Heart left ventricle (tissue), 13 donors: ENCODE data around the gene NR3C2.

Experiments used
- CTCF ChIP-seq, 12 donors: fragments of 200-600 bp; sonication (generic) in 4 of 12; IDR thresholded peaks; one replicate each; pipeline versions ENCODE4 v1.5.0 to v1.8.0; 2018 to 2022; ENCODE audit warnings: antibody characterized with exemption in 12 of 12, mild to moderate bottlenecking in 5 of 12
- POLR2A ChIP-seq, 2 donors: fragments of 450-650 bp; IDR thresholded peaks; one replicate each; pipeline ENCODE4 v1.6.1; 2017; ENCODE audit warnings: antibody characterized with exemption in 2 of 2, mild to moderate bottlenecking in 2 of 2, moderate library complexity in 2 of 2
- donor health status: ischemic (EF 13 %, LVEDD 7.1; RV severe dilation, severe dysfunction).
- donor health status: DM: no; HTN: yes; CAD: no.
- donor health status: DM: no; HTN: no; CAD: no.
- donor health status: ischemic (EF 25% LVEDD 6.9; RV normal size, moderate dysfunction).
- donor health status: ischemic (EF 25% LVEDD 5.7; RV mildly dilated, moderate dysfunction).
- donor health status: ischemic (EF 35%, LVEDD 5.7; RV mildly dilated, moderate dysfunction).
- donor health status: nonischemic (EF 11% LVEDD 7.7; RV severe dilation, severe dysfunction).
- donor health status: DM: yes; HTN: yes; CAD: no.
- donor health status: PGD.
- donor health status: ischemic (EF 29% LVEDD 5.4; RV normal size, mild dysfunction).
- donor health status: nonischemic (EF 23%, LVEDD 6.1; RV moderate dilation, normal function).

DNA sequence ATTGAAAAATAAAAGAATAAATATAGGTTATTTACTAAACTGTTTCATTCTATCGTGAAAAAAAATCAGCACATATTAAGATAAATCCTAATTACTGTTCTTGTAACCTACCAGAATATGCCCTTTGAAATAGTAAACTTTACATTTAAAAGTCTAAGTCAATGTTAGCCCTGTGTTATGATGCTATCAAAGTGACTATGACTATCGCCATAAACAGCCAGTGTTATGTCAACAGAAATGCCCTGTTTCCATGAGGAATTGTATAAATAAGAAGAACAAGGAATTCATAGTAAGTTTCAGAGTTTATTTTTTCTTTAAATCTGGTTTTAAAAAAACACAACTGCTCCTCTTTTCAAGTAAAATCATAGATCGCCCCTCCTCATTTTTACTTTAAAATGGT lies 11.4 kb downstream of the NR3C2 start:
- TF ChIP-seq POLR2A (IDR thresholded peaks at IDR 0.05) = no peak
- no peak for TF ChIP-seq CTCF (IDR thresholded peaks at IDR 0.05)
